A673 (cell line): ENCODE data around the gene PARS2. TPM values are rescaled to one million over a fixed set of nuclear protein-coding genes. Genes with fewer than 3 reads are reported as not detected.

Source experiments
- BruUV-seq: library from RNA; stranded (reverse); fragments of 400-500 nt; replicated peaks from 2 replicates; lab custom pipeline; 2021; lab: Mats Ljungman, UMichigan
- CTCF ChIA-PET: fragments of 300-600 bp; sonication (Branson Sonifier 250); formaldehyde crosslinking; loops from one replicate; lab custom pipeline; 2022; ENCODE audit warnings: antibody characterized with exemption; lab: Charles Lee
- POLR2A ChIA-PET: fragments of 300-600 bp; sonication (Branson Sonifier 250); formaldehyde crosslinking; loops from one replicate; lab custom pipeline; 2022; ENCODE audit warnings: antibody characterized with exemption; ENCODE audit not compliant: low non-redundant PET; lab: Charles Lee
- DNase-seq: peaks from one replicate; pipeline ENCODE4 v3.0.0-alpha.2; 2015; ENCODE audit warnings: low spot score
- H3K27ac ChIP-seq: fragments of 200-600 bp; sonication (generic); 2 replicates; pipeline ENCODE4 v1.5.1; 2016; ENCODE audit warnings: mixed run types, low read depth, mild to moderate bottlenecking, mixed read lengths, antibody characterized with exemption, low read length; ENCODE audit not compliant: poor library complexity, severe bottlenecking
- H3K27me3 ChIP-seq: fragments of 200-600 bp; sonication (generic); replicated peaks from 2 replicates; pipeline ENCODE4 v1.6.1; 2017; ENCODE audit warnings: mixed run types, low read depth, mild to moderate bottlenecking, mixed read lengths, antibody characterized with exemption, low read length; ENCODE audit not compliant: insufficient read depth, poor library complexity
- H3K36me3 ChIP-seq: fragments of 200-600 bp; sonication (generic); 2 replicates; pipeline ENCODE4 v1.6.1; 2016; ENCODE audit warnings: mixed run types, mild to moderate bottlenecking, mixed read lengths, antibody characterized with exemption, low read length; ENCODE audit not compliant: insufficient read depth, poor library complexity, severe bottlenecking
- H3K4me1 ChIP-seq: fragments of 200-600 bp; sonication (generic); 2 replicates; pipeline ENCODE4 v1.6.1; 2017; ENCODE audit warnings: mixed run types, mild to moderate bottlenecking, mixed read lengths, antibody characterized with exemption, low read length; ENCODE audit not compliant: insufficient read depth, poor library complexity, severe bottlenecking
- H3K4me3 ChIP-seq: fragments of 200-600 bp; sonication (generic); 2 replicates; pipeline ENCODE4 v1.5.1; 2016; ENCODE audit warnings: low read depth, mixed run types, mild to moderate bottlenecking, mixed read lengths, low read length; ENCODE audit not compliant: poor library complexity, severe bottlenecking
- H3K9me3 ChIP-seq: fragments of 200-600 bp; sonication (generic); 2 replicates; pipeline ENCODE4 v1.6.1; 2016; ENCODE audit warnings: mixed run types, low read depth, mild to moderate bottlenecking, mixed read lengths, antibody characterized with exemption, low read length; ENCODE audit not compliant: poor library complexity, severe bottlenecking
- EZH2 ChIP-seq: fragments of 200-600 bp; sonication (generic); IDR thresholded peaks from 2 replicates; pipeline ENCODE4 v1.6.1; 2017; ENCODE audit warnings: borderline replicate concordance, low read depth, mild to moderate bottlenecking, mixed read lengths, antibody characterized with exemption, low read length; ENCODE audit not compliant: poor library complexity, severe bottlenecking
- intact Hi-C: fragments of 100-400 bp; cut with micrococcal nuclease; formaldehyde crosslinking; loops from one replicate; pipeline ENCODE4 v1.10.0; 2022; ENCODE audit not compliant: unreplicated experiment
- total RNA-seq: library from RNA; stranded (reverse); gene quantifications from 2 replicates; pipeline ENCODE4 v1.2.3, GENCODE V29; 2021
- TF ChIP-seq, protein P1 (sequence below): fragments of 300-800, 200-600 bp; sonication (generic); conservative IDR thresholded peaks from 2 replicates; pipeline ENCODE4 v1.5.1; 2017; ENCODE audit warnings: low read depth, mild to moderate bottlenecking, antibody characterized with exemption, low read length, moderate library complexity, mixed read lengths

PARS2 gene
- total RNA-seq, 1 experiment from 2014 or later, result 6.9 TPM

DNA sequence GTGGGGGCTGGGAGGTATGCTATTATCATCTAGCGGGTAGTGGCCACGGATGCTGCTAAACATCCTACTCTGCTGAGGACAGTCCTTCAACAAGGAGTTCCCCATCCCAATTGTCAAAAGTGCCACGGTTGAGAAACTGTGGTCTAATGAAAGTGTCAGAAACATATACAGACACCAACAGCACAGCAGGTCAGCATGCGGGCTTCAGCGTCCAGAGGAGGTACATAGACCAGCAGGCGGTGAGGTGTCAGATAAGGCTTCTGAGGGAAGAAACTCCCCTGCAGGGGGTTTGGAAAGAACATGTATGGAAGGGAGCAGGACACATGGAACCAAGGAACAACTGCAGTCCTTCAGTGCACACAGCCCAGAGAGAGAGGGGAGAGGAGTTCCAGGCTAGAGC, 53.5 kb downstream of the PARS2 start:
- Histone ChIP-seq H3K4me1 (no peaks in the 10 kb centered on the region), H3K27me3 (peaks cover 29% of the 10 kb centered on the region), H3K4me3 (no peak overlapping the region), H3K9me3 (no peaks in the 10 kb centered on the region), H3K36me3 (no peaks in the 10 kb centered on the region), H3K27ac (no peak overlapping the region)
- TF ChIP-seq, protein P1, sequence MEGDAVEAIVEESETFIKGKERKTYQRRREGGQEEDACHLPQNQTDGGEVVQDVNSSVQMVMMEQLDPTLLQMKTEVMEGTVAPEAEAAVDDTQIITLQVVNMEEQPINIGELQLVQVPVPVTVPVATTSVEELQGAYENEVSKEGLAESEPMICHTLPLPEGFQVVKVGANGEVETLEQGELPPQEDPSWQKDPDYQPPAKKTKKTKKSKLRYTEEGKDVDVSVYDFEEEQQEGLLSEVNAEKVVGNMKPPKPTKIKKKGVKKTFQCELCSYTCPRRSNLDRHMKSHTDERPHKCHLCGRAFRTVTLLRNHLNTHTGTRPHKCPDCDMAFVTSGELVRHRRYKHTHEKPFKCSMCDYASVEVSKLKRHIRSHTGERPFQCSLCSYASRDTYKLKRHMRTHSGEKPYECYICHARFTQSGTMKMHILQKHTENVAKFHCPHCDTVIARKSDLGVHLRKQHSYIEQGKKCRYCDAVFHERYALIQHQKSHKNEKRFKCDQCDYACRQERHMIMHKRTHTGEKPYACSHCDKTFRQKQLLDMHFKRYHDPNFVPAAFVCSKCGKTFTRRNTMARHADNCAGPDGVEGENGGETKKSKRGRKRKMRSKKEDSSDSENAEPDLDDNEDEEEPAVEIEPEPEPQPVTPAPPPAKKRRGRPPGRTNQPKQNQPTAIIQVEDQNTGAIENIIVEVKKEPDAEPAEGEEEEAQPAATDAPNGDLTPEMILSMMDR, result no peak
- TF ChIP-seq EZH2, result no peak
- BruUV-seq, result no TSS peak
- DNase-seq, result no peak
- intact Hi-C loops, result no loop called here
- POLR2A ChIA-PET, result no interaction called here
- CTCF ChIA-PET, result no interaction called here

DNA sequence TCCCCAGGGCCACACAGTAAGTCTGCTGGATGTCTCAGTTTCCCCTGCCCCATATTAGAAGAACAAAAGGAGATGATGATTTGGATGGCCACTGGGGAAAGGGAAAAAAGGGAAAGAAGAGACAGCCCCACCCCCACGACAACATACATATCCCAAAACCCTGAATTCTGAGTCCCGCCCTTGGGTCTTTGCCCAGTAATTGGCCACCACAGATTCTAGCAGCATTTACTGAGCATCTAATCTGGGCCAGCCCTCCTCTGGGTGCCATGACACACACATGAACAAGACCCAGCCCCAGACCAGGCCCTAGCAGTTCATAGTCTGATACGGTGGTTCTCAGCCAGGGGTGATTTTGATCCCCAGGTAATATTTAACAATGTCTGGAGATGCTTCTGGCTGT, 53.9 kb downstream of the PARS2 start:
- Histone ChIP-seq H3K27me3 (peaks cover 29% of the 10 kb centered on the region), H3K27ac (no peak overlapping the region)

DNA sequence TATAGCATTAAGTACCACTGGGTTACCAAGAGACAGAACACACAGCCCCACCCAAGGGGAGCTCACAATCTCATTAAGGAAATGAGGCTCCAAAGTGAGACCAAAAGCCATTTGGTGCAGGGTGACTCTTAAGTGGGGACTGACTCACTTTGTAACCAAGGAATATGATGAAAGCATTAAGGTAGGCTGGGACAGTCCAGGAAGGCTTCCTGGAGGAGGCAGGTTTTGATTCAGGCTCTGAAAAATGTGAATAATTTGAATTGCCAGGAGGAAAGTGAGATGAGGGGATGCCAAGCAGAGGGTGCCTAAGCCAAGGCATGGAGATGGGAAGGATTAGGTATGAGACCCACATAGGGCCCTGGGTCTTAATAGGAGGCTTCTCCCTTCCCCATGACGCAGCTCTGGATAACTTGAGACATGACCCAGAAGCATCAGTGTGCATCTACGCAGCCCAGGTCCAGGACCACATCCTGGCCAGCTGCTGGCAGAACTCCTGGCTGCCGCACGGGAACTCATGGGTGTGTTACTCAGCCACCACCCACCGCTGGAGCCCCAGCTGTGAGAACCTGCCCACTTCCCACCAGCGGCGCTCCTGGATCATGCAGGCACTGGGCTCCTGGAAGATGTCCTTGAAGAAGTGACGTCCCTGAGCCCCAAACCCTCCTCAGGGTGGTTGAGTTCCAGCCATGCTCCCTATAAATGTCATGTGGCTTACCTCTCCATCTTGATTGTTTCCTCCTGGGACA, 54.6 kb downstream of the PARS2 start:
- Histone ChIP-seq H3K27ac (no peak overlapping the region), H3K4me3 (no peak overlapping the region), H3K27me3 (peaks cover 29% of the 10 kb centered on the region), H3K4me1 (no peaks in the 10 kb centered on the region), H3K36me3 (no peaks in the 10 kb centered on the region), H3K9me3 (no peaks in the 10 kb centered on the region)
- no peak for DNase-seq
- intact Hi-C loops, result no loop called here
- BruUV-seq, result no TSS peak
- TF ChIP-seq, protein P1, result no peak
- no peak for TF ChIP-seq EZH2
- CTCF ChIA-PET, result no interaction called here
- POLR2A ChIA-PET, result no interaction called here

More for the DNA sequence above, 53.9 kb downstream of the PARS2 start:
- POLR2A ChIA-PET, result no interaction called here
- Histone ChIP-seq H3K9me3 (no peaks in the 10 kb centered on the region), H3K4me1 (no peaks in the 10 kb centered on the region), H3K36me3 (no peaks in the 10 kb centered on the region), H3K4me3 (no peak overlapping the region)
- no TSS peak for BruUV-seq
- DNase-seq, result no peak
- intact Hi-C loops, result no loop called here
- TF ChIP-seq EZH2, result no peak
- TF ChIP-seq, protein P1, result no peak
- CTCF ChIA-PET, result no interaction called here
